Activated T-helper 1 cell treated with anti-CD3 and anti-CD28 coated beads, Interleukin-2, amount 50 U/mL, for 16 hours (primary cell): Measurements from ENCODE around the gene LILRB4.
"Not testable (repeated sequence)": the region's sequence is repeated elsewhere in the genome, so short reads cannot be mapped to it uniquely, and the experiment has no call there.

Experiments
- DNase-seq, 2 donors: peaks; one replicate each; pipeline ENCODE4 v3.0.0-alpha.2; 2020; ENCODE audit warnings: low read depth in 1 of 2, low spot score in 1 of 2

Gene LILRB4

DNA sequence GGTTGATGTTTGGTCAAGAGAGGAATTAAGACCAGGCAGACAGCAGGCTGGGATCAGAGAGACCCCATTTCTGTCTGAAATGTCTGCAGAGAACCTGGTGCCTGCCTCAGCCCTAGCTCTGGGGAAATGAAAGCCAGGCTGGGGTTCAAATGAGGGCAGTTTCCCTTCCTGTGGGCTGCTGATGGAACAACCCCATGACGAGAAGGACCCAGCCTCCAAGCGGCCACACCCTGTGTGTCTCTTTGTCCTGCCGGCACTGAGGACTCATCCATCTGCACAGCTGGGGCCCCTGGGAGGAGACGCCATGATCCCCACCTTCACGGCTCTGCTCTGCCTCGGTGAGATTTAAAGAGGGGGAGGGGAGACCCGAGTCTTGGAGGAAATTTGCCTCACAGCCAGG lies at the start of gene LILRB4:
TSS of gene LILRB4 (plus strand) at position 256 of the 400 bp plus-strand sequence. CDS start at position 305, 49 bp downstream.
- DNase-seq: no peak

- DNase-seq: no peak
Measured at GRCh38 chr19:54614726-54615125, 48.1 kb upstream of the LILRB4 start.

- no peak for DNase-seq
Measured at GRCh38 chr19:54616057-54616456, 46.7 kb upstream of the LILRB4 start.

- no peak for DNase-seq
Measured at GRCh38 chr19:54616821-54617560, 45.8 kb upstream of the LILRB4 start.

DNA sequence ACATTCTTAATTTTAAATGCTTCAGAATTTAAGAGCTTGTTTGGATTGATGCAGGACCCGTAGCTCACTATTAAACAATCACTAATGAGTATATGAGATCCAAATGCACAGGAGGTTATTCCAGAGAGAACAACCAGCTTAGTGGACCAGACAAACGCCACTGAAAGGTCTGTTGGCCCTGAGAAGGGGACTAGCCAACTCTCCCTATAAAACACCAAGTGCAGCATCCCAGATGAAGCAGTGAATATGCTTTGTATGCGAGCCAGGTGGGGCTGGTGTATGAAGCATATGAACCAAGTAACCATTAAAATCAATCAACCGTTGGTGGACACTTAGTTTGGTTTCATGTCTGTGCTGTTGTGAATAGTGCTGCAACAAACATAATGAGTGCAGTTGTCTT lies 42.3 kb upstream of the LILRB4 start:
- DNase-seq: no peak

DNA sequence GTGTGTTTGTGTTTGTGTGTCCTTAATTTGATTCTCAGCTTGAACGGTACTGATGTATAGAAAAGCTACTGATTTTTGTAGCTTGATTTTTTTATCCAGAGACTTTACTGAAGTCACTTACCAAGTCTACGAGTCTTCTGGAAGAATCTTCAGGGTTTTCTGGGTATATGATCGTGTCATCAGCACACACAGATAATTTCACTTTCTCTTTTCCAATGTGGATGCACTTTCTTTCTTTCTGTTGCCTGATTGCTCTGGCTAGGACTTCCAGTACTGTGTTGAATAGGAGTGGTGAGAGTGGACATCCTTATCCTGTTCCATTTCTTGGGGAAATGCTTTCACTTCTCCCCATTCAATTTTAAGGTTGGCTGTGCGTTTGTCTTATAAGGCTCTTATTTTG lies 40.4 kb upstream of the LILRB4 start:
- no peak for DNase-seq

DNA sequence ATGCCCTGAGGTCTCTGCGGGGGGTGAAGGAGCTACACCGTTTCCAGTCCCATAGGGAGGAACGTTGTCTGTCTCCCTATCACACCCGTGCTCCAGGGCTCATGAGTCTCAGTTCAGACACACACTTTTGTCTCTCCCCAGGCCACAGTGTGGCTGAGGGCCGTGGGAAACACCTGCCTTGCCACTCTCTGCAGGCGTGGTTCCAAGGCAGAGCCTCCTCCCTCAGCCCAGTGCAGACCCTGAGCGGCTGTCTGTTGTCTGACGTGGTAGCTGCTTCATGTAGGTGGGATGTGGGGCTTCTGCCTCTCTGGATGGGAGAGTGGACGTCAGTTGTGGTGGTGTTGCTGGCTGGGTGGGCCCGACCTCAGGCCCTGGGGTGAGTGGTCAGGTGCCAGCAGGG lies 38.6 kb upstream of the LILRB4 start:
- not testable (repeated sequence) for DNase-seq

DNA sequence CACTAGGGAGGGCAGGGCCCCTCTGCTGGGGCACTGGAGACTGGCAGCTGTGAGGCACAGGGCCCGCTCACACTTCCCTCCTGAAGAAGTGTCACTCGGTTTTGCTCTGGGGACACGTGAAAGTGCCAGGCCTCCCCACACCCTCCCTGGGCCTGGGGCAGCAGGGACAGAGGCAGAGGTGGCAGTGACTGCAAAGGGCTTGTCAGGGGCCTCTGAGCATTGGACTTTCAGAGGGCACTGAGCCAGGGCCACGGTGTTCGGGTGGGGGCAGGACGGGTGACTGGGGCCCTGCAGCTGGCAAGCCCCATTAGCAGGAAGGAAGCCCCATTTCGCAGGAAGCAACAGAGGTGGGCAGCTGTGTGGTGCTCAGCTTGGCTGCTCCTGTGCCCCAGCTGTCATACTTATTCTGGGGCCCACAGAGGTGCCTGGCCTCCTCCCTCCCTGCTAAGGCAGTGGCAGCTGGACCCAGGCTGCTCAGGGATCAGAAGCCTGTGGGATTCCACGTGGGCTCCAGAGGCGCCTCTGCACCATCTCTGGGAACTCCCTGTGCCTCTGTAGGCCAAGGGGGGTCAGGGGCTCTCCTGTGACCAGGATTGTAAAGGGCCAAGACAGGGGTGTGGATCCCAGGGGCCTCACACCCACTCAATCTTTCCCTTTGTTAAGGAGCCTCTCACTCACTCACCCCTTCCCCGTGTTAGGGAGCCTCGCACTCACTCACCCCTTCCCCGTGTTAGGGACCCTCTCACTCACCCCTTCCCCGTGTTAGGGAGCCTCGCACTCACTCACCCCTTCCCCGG lies 37.7 kb upstream of the LILRB4 start:
- not testable (repeated sequence) for DNase-seq

DNA sequence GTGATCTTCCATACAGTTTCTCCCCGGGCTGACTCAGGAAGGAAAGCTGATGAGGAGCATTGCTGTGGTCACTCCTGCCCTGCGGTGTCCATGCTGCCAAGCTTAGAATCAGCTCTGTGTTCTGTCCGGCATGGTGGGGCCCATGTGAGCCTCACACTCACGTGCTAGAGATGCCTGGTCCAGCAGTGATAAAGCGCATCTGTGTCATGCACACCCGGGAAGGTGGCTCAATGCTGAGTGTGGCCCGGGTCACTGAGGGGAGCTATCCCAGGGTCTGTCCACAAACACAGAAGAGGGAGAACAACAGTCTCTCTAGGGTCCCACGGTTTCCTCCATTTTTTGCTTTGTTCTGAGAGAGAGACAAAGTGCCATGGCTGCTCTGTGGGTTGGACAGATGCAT lies 36.0 kb upstream of the LILRB4 start:
- DNase-seq: no peak

GRCh38 chr19:54627912-54628311 lies 34.9 kb upstream of the LILRB4 start:
- DNase-seq: not testable (repeated sequence)

- DNase-seq: not testable (repeated sequence)
Measured at GRCh38 chr19:54630262-54630661, 32.5 kb upstream of the LILRB4 start, which contains the start of gene LILRB1. Gene LILRB1, plus strand, starts transcription at chr19:54630484. Its CDS starts 590 bp downstream, at chr19:54631074.

DNA sequence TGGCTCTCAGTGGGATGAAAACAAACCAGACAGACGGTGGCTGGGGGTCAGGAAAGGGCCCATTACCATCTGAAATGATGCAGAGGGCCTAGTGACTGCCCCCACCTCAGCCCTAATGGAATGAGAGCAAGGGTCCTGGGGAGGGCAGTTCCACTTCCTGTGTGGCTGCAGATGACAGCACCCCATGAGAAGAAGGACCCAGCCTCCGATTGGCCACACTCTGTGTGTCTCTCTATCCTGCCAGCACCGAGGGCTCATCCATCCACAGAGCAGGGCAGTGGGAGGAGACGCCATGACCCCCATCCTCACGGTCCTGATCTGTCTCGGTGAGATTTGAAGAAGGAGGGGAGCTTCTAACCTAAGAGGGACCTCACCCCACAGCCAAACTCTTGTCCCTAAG lies 32.0 kb upstream of the LILRB4 start:
- DNase-seq: no peak

DNA sequence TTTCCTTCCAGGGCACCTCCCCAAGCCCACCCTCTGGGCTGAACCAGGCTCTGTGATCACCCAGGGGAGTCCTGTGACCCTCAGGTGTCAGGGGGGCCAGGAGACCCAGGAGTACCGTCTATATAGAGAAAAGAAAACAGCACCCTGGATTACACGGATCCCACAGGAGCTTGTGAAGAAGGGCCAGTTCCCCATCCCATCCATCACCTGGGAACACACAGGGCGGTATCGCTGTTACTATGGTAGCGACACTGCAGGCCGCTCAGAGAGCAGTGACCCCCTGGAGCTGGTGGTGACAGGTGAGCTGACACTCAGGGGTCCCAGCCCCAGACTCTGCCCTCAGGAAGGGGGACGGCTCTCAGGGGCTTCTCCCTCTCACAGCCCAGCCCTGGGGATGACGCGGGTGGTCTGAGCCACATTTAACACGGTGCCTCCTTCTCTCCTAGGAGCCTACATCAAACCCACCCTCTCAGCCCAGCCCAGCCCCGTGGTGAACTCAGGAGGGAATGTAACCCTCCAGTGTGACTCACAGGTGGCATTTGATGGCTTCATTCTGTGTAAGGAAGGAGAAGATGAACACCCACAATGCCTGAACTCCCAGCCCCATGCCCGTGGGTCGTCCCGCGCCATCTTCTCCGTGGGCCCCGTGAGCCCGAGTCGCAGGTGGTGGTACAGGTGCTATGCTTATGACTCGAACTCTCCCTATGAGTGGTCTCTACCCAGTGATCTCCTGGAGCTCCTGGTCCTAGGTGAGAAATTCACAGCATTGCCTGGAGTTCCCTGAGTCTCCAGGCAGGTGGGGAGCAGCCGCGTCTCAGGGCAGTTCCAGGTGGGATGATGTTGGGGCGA lies 31.1 kb upstream of the LILRB4 start:
- DNase-seq: not testable (repeated sequence)

GRCh38 chr19:54632517-54632916 lies 30.3 kb upstream of the LILRB4 start:
- not testable (repeated sequence) for DNase-seq

DNA sequence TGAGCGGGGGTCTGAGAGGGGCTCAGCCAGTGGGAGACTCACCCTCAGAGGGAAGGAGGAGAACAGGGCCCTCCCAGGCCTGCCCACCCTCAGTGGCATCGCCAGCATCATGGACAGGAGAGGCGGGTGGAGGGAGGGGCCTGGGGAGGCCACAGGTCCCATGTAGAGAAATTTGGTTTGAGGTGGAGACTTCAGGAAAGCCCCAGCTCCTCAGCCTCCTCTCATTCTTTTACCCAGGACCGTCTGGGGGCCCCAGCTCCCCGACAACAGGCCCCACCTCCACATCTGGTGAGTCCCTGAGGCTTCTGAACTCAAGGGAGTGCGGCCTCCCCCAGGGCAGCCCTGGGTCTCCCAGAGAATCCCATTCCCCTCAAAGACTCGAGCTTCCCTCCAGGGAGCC lies 29.4 kb upstream of the LILRB4 start:
- DNase-seq: no peak

DNA sequence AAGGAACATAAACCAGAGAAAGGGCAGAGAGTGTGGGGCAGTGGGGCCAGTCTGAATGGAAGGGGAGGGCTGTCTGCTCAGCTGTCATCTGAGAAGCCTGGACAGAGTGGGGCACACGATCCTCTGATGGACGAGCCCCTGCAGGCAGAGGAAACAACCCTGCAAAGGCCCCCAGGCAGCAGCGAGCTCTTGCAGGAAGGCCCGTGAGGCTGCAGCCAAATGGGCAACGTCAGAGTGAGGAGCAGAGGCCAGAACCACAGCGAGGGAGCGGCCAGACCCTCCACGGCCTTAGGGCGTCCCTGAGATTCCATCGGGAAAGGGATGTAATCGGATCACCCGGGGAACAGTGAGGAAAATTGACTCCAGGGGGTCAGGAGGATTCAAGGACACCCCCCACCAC lies 26.7 kb upstream of the LILRB4 start:
- not testable (repeated sequence) for DNase-seq

GRCh38 chr19:54638683-54639082 lies 24.1 kb upstream of the LILRB4 start:
- no peak for DNase-seq

DNA sequence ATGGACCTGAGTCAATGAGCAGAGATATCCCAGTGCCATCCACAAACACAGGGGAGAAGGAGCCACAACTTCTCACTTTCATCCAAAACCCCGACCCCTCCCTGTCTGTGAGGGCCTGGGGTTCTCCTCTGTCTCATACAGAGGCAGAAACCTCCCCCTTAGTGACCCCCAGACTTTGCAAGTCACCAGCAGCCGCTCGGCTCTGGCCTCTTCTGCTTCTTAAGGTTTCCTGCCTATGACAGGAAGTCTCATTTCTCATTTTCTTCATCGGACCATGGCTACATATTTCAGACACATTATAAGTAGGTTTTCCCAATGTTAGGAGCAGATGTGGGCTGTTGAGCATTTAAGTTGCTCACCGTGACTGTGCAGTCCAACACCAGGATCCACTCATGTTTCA lies 19.8 kb upstream of the LILRB4 start:
- DNase-seq: not testable (repeated sequence)

DNA sequence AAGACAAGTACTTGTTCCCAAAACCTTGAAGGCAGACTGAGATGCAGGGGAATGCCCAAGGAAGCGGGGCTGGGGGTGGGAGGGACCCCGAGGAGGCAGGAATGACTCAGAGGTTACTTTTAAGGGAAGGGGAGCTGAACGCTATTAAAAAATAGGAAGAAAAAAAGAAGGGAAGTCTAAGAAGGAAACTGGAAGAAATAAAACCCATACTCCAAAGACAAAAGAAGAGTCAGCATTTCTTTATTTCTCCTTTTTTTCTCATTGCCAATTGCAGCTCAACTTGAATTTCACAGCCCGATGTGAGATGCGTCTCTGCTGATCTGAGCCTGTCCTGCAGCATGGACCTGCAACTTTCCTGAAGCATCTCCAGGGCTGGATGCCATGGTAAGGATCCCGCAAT lies 19.2 kb upstream of the LILRB4 start:
- DNase-seq: not testable (repeated sequence)

- no peak for DNase-seq
Measured at GRCh38 chr19:54644056-54644455, 18.7 kb upstream of the LILRB4 start.

GRCh38 chr19:54646331-54646841 lies 16.4 kb upstream of the LILRB4 start:
- DNase-seq: no peak
